Measurements from ENCODE around the gene NUP54.

Gene NUP54

GRCh38 chr4:76108467-76109181 is 39.6 kb downstream of the NUP54 start:
- Histone ChIP-seq H3K4me3 (ENCODE audit: low read depth in 1 of 2, low read length in 2 of 2) (no peak overlapping the region), H3K27me3 (ENCODE audit: control insufficient read depth in 1 of 2, insufficient read depth in 2 of 2, low read length in 2 of 2) (no peaks in the 10 kb centered on the region), H3K9me3 (ENCODE audit: control insufficient read depth in 1 of 2, low read length in 2 of 2) (no peaks in the 10 kb centered on the region), H3K9ac (ENCODE audit: low read depth in 1 of 2, low read length in 2 of 2) (no peak overlapping the region), H3K4me1 (ENCODE audit: control insufficient read depth in 1 of 2, insufficient read depth in 2 of 2, low read length in 2 of 2) (no peaks in the 10 kb centered on the region), H3K36me3 (ENCODE audit: control insufficient read depth in 1 of 2, insufficient read depth in 2 of 2, low read length in 2 of 2) (peaks cover 4 to 8% of the 10 kb centered on the region in 2 donors), H3K27ac (ENCODE audit: low read depth, low read length) (no peak overlapping the region)

- Histone ChIP-seq H3K27ac (ENCODE audit: low read depth, low read length) (no peak overlapping the region), H3K9ac (ENCODE audit: low read depth in 1 of 2, low read length in 2 of 2) (no peak overlapping the region), H3K27me3 (ENCODE audit: control insufficient read depth in 1 of 2, insufficient read depth in 2 of 2, low read length in 2 of 2) (no peaks in the 10 kb centered on the region), H3K36me3 (ENCODE audit: control insufficient read depth in 1 of 2, insufficient read depth in 2 of 2, low read length in 2 of 2) (no peaks in the 10 kb centered on the region), H3K4me1 (ENCODE audit: control insufficient read depth in 1 of 2, insufficient read depth in 2 of 2, low read length in 2 of 2) (no peaks in the 10 kb centered on the region), H3K4me3 (ENCODE audit: low read depth in 1 of 2, low read length in 2 of 2) (no peak overlapping the region), H3K9me3 (ENCODE audit: control insufficient read depth in 1 of 2, low read length in 2 of 2) (no peaks in the 10 kb centered on the region)
Observed at GRCh38 chr4:76106442-76106841, 41.8 kb downstream of the NUP54 start.

GRCh38 chr4:76105652-76106051 is 42.5 kb downstream of the NUP54 start:
- H3K4me1 ChIP-seq (ENCODE audit: control insufficient read depth in 1 of 2, insufficient read depth in 2 of 2, low read length in 2 of 2): no peaks in the 10 kb centered on the region
- H3K27me3 ChIP-seq (ENCODE audit: control insufficient read depth in 1 of 2, insufficient read depth in 2 of 2, low read length in 2 of 2): no peaks in the 10 kb centered on the region
- H3K36me3 ChIP-seq (ENCODE audit: control insufficient read depth in 1 of 2, insufficient read depth in 2 of 2, low read length in 2 of 2): no peaks in the 10 kb centered on the region
- no peaks in the 10 kb centered on the region for H3K9me3 ChIP-seq (ENCODE audit: control insufficient read depth in 1 of 2, low read length in 2 of 2)
- no peak overlapping the region for H3K4me3 ChIP-seq (ENCODE audit: low read depth in 1 of 2, low read length in 2 of 2)
- no peak overlapping the region for H3K27ac ChIP-seq (ENCODE audit: low read depth, low read length)
- no peak overlapping the region for H3K9ac ChIP-seq (ENCODE audit: low read depth in 1 of 2, low read length in 2 of 2)

GRCh38 chr4:76096076-76096475 is 52.1 kb downstream of the NUP54 start:
- Histone ChIP-seq H3K9ac (ENCODE audit: low read depth in 1 of 2, low read length in 2 of 2) (no peak overlapping the region), H3K27ac (ENCODE audit: low read depth, low read length) (no peak overlapping the region), H3K9me3 (ENCODE audit: control insufficient read depth in 1 of 2, low read length in 2 of 2) (no peaks in the 10 kb centered on the region), H3K36me3 (ENCODE audit: control insufficient read depth in 1 of 2, insufficient read depth in 2 of 2, low read length in 2 of 2) (no peaks in the 10 kb centered on the region), H3K4me1 (ENCODE audit: control insufficient read depth in 1 of 2, insufficient read depth in 2 of 2, low read length in 2 of 2) (no peaks in the 10 kb centered on the region), H3K4me3 (ENCODE audit: low read depth in 1 of 2, low read length in 2 of 2) (no peak overlapping the region), H3K27me3 (ENCODE audit: control insufficient read depth in 1 of 2, insufficient read depth in 2 of 2, low read length in 2 of 2) (no peaks in the 10 kb centered on the region)

GRCh38 chr4:76095568-76095967 is 52.6 kb downstream of the NUP54 start:
- Histone ChIP-seq H3K4me1 (ENCODE audit: control insufficient read depth in 1 of 2, insufficient read depth in 2 of 2, low read length in 2 of 2) (no peaks in the 10 kb centered on the region), H3K27ac (ENCODE audit: low read depth, low read length) (no peak overlapping the region), H3K9ac (ENCODE audit: low read depth in 1 of 2, low read length in 2 of 2) (no peak overlapping the region), H3K36me3 (ENCODE audit: control insufficient read depth in 1 of 2, insufficient read depth in 2 of 2, low read length in 2 of 2) (no peaks in the 10 kb centered on the region), H3K9me3 (ENCODE audit: control insufficient read depth in 1 of 2, low read length in 2 of 2) (no peaks in the 10 kb centered on the region), H3K4me3 (ENCODE audit: low read depth in 1 of 2, low read length in 2 of 2) (no peak overlapping the region), H3K27me3 (ENCODE audit: control insufficient read depth in 1 of 2, insufficient read depth in 2 of 2, low read length in 2 of 2) (no peaks in the 10 kb centered on the region)

GRCh38 chr4:76091052-76091451 is 57.1 kb downstream of the NUP54 start:
- no peaks in the 10 kb centered on the region for H3K9me3 ChIP-seq (ENCODE audit: control insufficient read depth in 1 of 2, low read length in 2 of 2)
- no peaks in the 10 kb centered on the region for H3K4me1 ChIP-seq (ENCODE audit: control insufficient read depth in 1 of 2, insufficient read depth in 2 of 2, low read length in 2 of 2)
- H3K4me3 ChIP-seq (ENCODE audit: low read depth in 1 of 2, low read length in 2 of 2): no peak overlapping the region
- no peak overlapping the region for H3K9ac ChIP-seq (ENCODE audit: low read depth in 1 of 2, low read length in 2 of 2)
- H3K36me3 ChIP-seq (ENCODE audit: control insufficient read depth in 1 of 2, insufficient read depth in 2 of 2, low read length in 2 of 2): no peaks in the 10 kb centered on the region
- no peak overlapping the region for H3K27ac ChIP-seq (ENCODE audit: low read depth, low read length)
- H3K27me3 ChIP-seq (ENCODE audit: control insufficient read depth in 1 of 2, insufficient read depth in 2 of 2, low read length in 2 of 2): no peaks in the 10 kb centered on the region

- no peaks in the 10 kb centered on the region for H3K4me1 ChIP-seq (ENCODE audit: control insufficient read depth in 1 of 2, insufficient read depth in 2 of 2, low read length in 2 of 2)
- H3K36me3 ChIP-seq (ENCODE audit: control insufficient read depth in 1 of 2, insufficient read depth in 2 of 2, low read length in 2 of 2): no peaks in the 10 kb centered on the region
- H3K9me3 ChIP-seq (ENCODE audit: control insufficient read depth in 1 of 2, low read length in 2 of 2): no peaks in the 10 kb centered on the region
- H3K27me3 ChIP-seq (ENCODE audit: control insufficient read depth in 1 of 2, insufficient read depth in 2 of 2, low read length in 2 of 2): no peaks in the 10 kb centered on the region
- H3K27ac ChIP-seq (ENCODE audit: low read depth, low read length): no peak overlapping the region
- H3K4me3 ChIP-seq (ENCODE audit: low read depth in 1 of 2, low read length in 2 of 2): no peak overlapping the region
- H3K9ac ChIP-seq (ENCODE audit: low read depth in 1 of 2, low read length in 2 of 2): no peak overlapping the region
Observed at GRCh38 chr4:76090241-76090691, 57.9 kb downstream of the NUP54 start.

GRCh38 chr4:76088719-76089118 is 59.5 kb downstream of the NUP54 start:
- no peak overlapping the region for H3K27ac ChIP-seq (ENCODE audit: low read depth, low read length)
- no peaks in the 10 kb centered on the region for H3K36me3 ChIP-seq (ENCODE audit: control insufficient read depth in 1 of 2, insufficient read depth in 2 of 2, low read length in 2 of 2)
- H3K9ac ChIP-seq (ENCODE audit: low read depth in 1 of 2, low read length in 2 of 2): no peak overlapping the region
- no peaks in the 10 kb centered on the region for H3K27me3 ChIP-seq (ENCODE audit: control insufficient read depth in 1 of 2, insufficient read depth in 2 of 2, low read length in 2 of 2)
- H3K4me1 ChIP-seq (ENCODE audit: control insufficient read depth in 1 of 2, insufficient read depth in 2 of 2, low read length in 2 of 2): no peaks in the 10 kb centered on the region
- H3K4me3 ChIP-seq (ENCODE audit: low read depth in 1 of 2, low read length in 2 of 2): no peak overlapping the region
- no peaks in the 10 kb centered on the region for H3K9me3 ChIP-seq (ENCODE audit: control insufficient read depth in 1 of 2, low read length in 2 of 2)

- Histone ChIP-seq H3K36me3 (ENCODE audit: control insufficient read depth in 1 of 2, insufficient read depth in 2 of 2, low read length in 2 of 2) (no peaks in the 10 kb centered on the region), H3K4me3 (ENCODE audit: low read depth in 1 of 2, low read length in 2 of 2) (no peak overlapping the region), H3K9ac (ENCODE audit: low read depth in 1 of 2, low read length in 2 of 2) (no peak overlapping the region), H3K9me3 (ENCODE audit: control insufficient read depth in 1 of 2, low read length in 2 of 2) (no peaks in the 10 kb centered on the region), H3K27ac (ENCODE audit: low read depth, low read length) (no peak overlapping the region), H3K27me3 (ENCODE audit: control insufficient read depth in 1 of 2, insufficient read depth in 2 of 2, low read length in 2 of 2) (no peaks in the 10 kb centered on the region), H3K4me1 (ENCODE audit: control insufficient read depth in 1 of 2, insufficient read depth in 2 of 2, low read length in 2 of 2) (no peaks in the 10 kb centered on the region)
Observed at GRCh38 chr4:76087007-76087769, 61.0 kb downstream of the NUP54 start.

- Histone ChIP-seq H3K27me3 (ENCODE audit: control insufficient read depth in 1 of 2, insufficient read depth in 2 of 2, low read length in 2 of 2) (peaks cover 0 to 4% of the 10 kb centered on the region in 2 donors), H3K9ac (ENCODE audit: low read depth in 1 of 2, low read length in 2 of 2) (no peak overlapping the region), H3K9me3 (ENCODE audit: control insufficient read depth in 1 of 2, low read length in 2 of 2) (no peaks in the 10 kb centered on the region), H3K36me3 (ENCODE audit: control insufficient read depth in 1 of 2, insufficient read depth in 2 of 2, low read length in 2 of 2) (no peaks in the 10 kb centered on the region), H3K4me1 (ENCODE audit: control insufficient read depth in 1 of 2, insufficient read depth in 2 of 2, low read length in 2 of 2) (no peaks in the 10 kb centered on the region), H3K4me3 (ENCODE audit: low read depth in 1 of 2, low read length in 2 of 2) (no peak overlapping the region), H3K27ac (ENCODE audit: low read depth, low read length) (no peak overlapping the region)
Observed at GRCh38 chr4:76084542-76084941, 63.7 kb downstream of the NUP54 start.

All from duodenal mucosa (tissue), 2 donors.